Hepatic stellate cell (primary cell): Measurements from ENCODE around the gene TBPL1.

Experiments used
- DNase-seq: peaks from one replicate; pipeline ENCODE4 v3.0.0; 2011; ENCODE audit warnings: low spot score

TBPL1 gene

GRCh38 chr6:134007077-134007476 lies 54.1 kb downstream of the TBPL1 start:
- DNase-seq = no peak

- DNase-seq = no peak
These were observed 56.9 kb downstream of the TBPL1 start for GRCh38 chr6:134009876-134010275.

DNA sequence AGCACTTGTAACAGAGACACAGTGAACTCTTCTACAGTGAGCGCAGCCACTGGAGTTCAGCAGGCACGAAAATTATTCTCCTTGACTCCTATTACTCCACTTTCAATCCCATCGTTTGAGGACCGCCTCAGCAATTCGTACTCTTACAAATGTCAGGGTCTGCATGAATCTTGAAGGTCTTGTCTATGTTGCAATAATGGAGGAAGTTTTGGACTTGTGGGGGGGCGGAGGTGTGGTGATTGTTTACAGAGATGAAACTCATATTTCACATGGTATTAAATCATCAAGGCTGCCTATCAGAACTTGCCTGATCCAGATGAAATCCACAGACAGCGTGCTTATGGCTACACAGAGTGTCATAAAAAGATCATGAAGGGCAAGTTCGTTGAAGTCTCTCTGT lies 57.4 kb downstream of the TBPL1 start:
- no peak for DNase-seq

DNA sequence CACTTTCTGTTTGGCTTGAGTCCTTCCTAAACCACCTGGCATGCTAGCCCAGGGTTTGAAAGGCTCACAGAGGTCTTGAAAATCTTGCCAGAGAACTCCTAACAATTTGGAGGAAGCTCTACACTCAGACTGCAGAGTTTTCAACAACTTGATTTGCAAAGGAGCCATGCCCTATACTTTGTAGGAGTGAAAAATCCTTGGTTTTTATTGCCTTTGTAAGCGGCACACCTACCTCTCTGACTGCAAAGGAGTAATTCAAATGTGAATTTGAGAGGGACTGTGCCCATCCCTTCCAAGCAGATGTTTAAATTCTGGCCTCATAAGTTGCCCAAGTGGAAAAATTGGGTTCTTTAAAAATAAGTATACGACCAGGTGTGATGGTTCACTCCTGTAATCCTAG lies 58.0 kb downstream of the TBPL1 start:
- no peak for DNase-seq

- DNase-seq = no peak
These were observed 61.6 kb downstream of the TBPL1 start for GRCh38 chr6:134014588-134015137.

- DNase-seq = no peak
These were observed 62.9 kb downstream of the TBPL1 start for GRCh38 chr6:134015719-134016557.

DNA sequence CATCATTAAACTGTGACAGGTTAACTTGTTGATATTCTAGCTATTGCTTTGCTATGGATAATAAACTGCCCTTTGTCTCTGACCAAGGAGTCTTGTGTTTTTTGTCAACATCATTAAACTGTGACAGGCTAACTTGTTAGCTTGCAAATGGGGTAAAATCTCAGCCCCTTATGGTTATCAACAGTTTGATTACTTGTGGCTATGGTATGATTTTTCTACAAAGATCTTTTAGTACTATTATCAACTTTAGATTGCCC lies 63.5 kb downstream of the TBPL1 start:
- no peak for DNase-seq

- DNase-seq = no peak
These were observed 67.0 kb downstream of the TBPL1 start for GRCh38 chr6:134020071-134020470.

GRCh38 chr6:134020543-134020942 lies 67.5 kb downstream of the TBPL1 start:
- no peak for DNase-seq

DNA sequence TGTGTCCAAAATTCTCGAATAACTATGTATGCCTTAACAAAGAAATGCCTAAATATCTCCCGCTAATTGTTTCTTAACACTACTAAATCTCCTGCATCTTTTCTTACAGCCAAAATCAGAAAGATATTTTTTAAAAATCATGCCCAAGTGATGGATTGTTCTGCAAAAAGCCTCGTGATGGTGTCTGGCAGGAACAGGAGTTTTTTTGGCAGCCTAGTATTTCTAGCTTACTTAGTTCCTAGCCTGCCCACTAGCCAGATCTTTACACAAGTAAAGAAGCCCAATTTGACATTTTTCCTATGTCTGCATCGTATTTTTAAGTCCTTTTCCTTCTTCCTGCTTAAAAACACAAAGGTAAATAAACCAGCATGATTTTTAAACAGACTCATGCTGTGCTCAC lies 67.9 kb downstream of the TBPL1 start:
- no peak for DNase-seq

DNA sequence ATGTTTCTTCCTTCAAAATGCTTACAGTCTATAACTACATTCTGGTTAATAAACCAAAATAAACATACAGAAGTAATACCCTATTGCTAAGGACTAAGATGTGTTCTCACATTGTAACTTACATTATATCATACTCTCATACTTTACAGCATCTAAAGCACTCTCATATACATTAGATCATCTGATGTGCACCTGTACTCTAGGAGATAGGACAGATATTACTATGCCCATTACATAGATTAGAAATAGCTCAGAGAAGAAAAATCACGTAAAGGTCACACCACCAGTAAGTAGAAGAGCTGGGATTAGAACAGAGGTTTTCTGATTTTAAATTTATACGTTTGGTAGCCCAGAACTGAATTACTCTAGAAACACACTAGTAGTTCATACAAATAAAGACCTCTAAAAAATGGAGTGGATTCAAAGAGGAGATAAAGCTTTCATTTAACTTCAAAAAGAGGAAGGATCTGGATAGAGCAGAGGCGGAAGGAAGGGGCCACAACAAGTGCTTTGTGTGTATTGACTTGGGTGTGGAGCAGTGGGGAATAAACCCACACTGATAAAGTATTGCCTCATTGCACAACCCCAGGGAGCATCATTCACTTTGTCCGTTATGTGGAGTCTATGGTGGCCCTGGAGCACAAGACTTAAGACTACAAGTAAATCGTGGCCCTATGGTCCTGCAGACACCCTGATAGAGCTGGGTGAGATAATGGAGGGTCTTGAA lies 68.5 kb downstream of the TBPL1 start:
- no peak for DNase-seq

DNA sequence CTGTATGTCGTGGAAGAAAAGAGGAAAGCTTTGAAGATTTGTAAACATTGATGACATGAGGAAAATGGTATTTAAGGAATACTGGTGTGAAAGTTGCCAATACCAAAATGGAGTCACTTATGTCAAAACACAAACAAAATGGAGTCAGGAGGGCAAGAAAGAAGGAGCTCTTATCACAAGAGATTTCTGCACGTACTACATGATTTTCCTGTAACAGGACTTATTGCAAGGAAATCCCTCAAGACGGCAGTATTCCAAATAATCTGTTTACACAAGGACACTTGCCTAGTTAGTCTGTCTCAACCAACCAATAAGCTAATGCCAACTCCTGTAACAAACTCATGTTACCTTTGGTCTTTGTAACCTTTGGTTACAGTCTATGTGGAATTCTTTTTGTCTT lies 69.6 kb downstream of the TBPL1 start:
- no peak for DNase-seq

- no peak for DNase-seq
These were observed 73.6 kb downstream of the TBPL1 start for GRCh38 chr6:134026597-134026996.

GRCh38 chr6:134028438-134028837 lies 75.4 kb downstream of the TBPL1 start:
- no peak for DNase-seq

DNA sequence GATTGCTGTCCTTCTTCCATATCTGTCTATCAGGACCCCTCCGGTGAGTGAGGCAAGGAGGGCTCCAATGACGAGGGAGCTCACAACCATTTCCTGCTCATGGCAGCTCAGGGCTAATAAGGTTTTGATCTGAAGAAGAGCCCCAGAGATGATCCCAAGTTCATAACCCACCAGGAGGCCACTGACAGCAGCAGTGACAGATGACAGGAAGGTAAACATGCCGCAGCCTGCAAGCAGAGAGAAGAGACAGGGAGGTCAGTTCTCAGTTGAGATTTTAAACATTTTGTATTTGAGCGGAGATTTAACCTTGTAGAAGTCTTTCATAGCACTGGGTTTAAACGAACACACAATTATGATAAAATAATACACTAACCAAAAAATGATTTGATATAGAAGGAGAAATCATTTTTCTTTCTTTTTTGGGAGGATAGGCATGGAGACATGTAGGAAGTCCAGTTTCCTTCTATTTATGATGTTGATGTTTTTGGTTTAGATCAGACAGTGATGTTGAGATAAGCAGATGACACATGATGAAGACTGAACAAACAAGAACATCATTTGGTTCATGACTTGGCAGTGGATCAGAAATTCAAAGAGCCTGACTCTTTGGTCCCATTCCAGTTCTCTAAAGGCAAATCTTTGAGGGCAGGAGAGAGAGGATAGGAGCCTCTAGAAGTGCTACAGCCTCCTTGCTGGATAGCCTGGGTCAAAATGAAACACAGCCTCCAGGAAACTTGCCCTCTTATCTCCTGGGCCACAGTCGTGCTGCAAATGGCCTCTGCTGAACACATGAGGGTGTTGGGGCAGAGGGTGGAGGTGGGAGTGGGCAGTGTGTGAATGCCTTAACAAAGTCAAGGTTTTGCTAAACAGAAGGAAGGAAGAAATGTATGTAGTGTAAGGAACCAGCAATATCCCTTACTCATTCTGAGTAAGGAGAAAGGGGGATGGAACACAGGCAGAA lies 76.8 kb downstream of the TBPL1 start:
- DNase-seq = peak; percentile 29

DNA sequence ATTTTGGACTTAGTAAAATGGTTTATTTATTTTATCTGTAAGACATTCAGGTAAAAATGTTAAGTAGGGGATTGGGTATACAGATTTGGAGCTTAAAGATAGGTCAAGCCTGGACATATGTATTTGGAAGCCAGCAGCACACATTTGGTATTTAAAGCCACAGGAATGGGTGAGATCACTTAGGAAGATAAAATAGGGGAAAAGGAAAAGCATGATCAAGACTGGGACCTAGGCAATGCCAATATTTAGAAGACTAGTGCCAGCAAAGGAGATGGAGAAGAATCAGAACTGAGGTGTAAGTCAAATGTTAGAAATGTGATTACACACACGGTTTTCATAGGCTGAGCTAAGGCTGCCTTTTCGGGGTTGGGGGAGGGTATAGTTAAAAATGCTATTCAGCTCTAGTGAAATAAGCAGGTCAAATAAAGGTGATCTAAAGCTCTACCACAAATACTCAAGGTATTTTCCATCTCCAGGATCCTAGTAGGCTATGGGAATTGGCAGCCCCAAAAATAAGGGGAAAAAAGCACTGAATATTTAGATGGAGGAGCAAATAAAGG lies 78.8 kb downstream of the TBPL1 start:
- peak; percentile 24 for DNase-seq

- no peak for DNase-seq
These were observed 81.5 kb downstream of the TBPL1 start for GRCh38 chr6:134034478-134034877.

DNA sequence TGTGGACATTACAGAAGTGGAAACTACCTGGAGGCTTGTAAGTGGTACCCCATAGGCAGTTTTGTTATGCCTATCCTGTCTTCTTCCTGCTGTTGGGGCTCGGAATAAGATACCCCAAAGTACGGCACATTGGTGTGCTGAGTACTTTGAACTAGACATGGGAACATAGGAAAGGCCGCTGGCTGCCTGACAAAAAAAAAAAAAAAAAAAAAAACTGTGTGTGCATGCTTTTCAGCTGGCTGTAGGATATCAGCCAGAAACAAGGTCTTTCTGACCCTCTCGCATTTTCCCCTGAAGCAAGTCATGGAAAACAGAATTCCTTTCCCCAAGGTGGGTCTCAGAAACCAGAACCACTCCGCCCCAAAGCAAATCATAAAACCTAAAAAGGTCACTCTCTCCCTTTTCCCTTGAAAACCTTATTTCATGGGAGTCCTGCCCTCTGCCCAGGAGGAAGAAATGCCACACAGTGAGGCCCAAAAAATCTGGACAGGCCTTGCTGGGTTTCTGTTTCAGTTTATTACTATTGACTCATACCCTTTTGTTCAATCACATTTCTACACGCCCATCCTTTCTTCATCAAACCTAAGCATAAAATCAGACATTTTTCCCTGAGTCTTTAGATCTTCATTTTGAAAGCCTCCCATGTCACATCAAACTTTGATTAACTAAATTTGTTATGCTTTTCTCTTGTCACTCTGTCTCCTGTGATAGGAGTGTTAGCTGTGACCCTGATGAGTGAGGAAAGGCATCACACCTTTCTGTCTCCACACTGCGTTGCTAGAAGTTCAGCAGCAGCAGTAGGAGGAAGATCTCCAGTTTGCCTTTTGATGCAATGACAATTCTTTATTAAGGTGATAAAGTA lies 82.2 kb downstream of the TBPL1 start:
- no peak for DNase-seq

DNA sequence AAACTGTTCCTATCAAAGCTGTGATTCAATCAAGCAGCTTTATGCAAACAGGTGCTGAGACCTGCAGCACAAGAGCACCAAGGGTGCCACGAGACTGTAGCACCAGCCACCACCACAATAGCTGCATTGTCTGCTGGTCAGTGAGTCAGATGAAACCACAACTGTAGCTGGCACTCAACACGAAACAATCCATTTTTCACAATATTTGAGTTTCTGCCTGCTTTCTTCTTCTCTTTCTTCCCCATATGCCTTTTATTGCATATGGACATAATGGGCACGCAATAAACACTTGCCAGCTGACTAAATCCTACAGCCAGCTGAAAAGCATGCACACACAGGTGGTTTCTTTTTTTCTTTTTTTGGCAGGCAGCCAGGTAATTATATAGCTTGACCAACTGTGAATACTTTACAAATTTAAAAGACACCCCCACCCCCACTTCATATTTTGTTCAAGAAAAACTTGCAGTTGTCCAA lies 82.8 kb downstream of the TBPL1 start:
- DNase-seq = no peak

DNA sequence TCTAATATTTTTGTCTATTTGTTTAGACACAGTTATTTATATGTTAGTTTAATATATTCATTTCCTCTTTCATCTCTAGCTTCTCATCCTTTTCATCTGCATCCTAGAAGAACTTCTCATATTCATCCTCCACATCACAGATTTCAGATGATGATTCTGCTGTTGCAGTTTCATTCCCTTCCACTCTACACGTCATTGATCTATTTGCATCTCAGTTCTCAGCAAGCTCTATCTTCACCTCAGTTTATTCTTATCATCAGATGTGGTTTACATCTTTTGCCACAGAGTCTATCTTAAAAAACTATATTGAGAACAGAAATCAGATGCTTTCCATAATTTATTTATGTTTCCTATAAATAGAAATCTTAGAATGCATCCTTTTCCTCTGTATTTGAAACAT lies 86.1 kb downstream of the TBPL1 start:
- no peak for DNase-seq
